ENCODE measurements around the gene UFSP2.

DNA sequence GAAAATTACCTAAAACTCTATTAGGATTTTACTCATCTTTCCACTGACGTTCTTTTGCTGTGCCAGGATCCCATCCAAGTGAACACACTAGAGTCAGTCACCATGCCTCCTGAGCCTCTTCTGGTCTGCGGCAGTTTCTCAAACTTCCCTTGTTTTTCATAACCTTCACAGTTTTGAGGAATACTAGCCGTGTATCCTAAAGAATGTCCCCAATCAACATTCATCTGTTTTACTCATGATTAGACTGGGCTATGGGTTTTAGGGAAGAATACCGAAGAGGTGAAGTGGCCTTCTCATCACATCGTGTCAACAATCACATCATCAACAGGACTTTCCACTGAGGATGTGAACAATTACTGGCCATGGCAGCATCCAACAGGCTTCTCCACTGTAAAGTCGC lies 34.8 kb downstream of the UFSP2 start:
- TF ChIP-seq, protein P1, sequence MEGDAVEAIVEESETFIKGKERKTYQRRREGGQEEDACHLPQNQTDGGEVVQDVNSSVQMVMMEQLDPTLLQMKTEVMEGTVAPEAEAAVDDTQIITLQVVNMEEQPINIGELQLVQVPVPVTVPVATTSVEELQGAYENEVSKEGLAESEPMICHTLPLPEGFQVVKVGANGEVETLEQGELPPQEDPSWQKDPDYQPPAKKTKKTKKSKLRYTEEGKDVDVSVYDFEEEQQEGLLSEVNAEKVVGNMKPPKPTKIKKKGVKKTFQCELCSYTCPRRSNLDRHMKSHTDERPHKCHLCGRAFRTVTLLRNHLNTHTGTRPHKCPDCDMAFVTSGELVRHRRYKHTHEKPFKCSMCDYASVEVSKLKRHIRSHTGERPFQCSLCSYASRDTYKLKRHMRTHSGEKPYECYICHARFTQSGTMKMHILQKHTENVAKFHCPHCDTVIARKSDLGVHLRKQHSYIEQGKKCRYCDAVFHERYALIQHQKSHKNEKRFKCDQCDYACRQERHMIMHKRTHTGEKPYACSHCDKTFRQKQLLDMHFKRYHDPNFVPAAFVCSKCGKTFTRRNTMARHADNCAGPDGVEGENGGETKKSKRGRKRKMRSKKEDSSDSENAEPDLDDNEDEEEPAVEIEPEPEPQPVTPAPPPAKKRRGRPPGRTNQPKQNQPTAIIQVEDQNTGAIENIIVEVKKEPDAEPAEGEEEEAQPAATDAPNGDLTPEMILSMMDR (conservative IDR thresholded peaks at IDR 0.05; ENCODE audit: low read depth in 2 of 2) = no peak
- no peak for TF ChIP-seq EZH2 (IDR thresholded peaks at IDR 0.05; ENCODE audit: low read depth, unreplicated experiment)
- TF ChIP-seq, protein P2, sequence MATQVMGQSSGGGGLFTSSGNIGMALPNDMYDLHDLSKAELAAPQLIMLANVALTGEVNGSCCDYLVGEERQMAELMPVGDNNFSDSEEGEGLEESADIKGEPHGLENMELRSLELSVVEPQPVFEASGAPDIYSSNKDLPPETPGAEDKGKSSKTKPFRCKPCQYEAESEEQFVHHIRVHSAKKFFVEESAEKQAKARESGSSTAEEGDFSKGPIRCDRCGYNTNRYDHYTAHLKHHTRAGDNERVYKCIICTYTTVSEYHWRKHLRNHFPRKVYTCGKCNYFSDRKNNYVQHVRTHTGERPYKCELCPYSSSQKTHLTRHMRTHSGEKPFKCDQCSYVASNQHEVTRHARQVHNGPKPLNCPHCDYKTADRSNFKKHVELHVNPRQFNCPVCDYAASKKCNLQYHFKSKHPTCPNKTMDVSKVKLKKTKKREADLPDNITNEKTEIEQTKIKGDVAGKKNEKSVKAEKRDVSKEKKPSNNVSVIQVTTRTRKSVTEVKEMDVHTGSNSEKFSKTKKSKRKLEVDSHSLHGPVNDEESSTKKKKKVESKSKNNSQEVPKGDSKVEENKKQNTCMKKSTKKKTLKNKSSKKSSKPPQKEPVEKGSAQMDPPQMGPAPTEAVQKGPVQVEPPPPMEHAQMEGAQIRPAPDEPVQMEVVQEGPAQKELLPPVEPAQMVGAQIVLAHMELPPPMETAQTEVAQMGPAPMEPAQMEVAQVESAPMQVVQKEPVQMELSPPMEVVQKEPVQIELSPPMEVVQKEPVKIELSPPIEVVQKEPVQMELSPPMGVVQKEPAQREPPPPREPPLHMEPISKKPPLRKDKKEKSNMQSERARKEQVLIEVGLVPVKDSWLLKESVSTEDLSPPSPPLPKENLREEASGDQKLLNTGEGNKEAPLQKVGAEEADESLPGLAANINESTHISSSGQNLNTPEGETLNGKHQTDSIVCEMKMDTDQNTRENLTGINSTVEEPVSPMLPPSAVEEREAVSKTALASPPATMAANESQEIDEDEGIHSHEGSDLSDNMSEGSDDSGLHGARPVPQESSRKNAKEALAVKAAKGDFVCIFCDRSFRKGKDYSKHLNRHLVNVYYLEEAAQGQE (IDR thresholded peaks at IDR 0.05; ENCODE audit: unreplicated experiment) = no peak
- TF ChIP-seq POLR2AphosphoS5 (IDR thresholded peaks at IDR 0.05; ENCODE audit: low read depth) = no peak
